NCI-H1105 treated with DMSO at 0.1 percent for 48 hours (cell line): Measurements from ENCODE around the gene PRKAG2.

Source experiments
- DNase-seq: peaks from one replicate; lab custom pipeline; 2025; lab: John Stamatoyannopoulos, UW

The PRKAG2 gene

DNA sequence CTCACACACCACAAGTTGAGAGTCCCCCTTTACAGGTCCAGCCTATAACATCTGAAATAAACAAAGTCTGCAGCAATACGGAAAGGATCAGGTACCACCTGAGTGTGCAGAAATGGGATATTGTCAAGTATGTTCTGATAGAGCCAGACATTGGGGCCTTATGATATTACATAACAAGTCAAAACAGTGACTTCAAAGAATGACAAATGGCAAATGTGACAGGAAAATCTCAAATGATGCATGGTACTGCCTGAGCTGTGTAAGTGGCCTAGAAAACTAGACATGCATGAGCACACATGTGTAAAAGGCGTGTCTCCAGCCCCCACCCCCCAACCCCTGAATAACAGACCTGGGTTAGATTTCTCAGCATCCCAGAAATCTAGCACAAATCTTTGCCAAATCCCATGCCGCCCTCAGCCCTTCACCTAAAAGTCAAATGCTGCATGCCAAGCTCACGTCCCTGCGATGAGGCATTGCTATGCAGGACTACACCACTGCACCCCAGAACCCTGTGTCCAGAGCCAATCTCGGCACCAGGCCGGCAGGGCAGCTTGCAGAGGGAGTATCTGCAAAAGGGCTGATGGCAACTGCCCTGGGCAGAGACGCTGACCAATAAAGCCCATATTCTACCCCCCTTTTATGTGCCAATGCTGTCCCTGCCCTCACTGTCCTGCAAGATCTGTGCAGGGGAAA lies 58.8 kb downstream of the PRKAG2 start:
- DNase-seq = no peak

DNA sequence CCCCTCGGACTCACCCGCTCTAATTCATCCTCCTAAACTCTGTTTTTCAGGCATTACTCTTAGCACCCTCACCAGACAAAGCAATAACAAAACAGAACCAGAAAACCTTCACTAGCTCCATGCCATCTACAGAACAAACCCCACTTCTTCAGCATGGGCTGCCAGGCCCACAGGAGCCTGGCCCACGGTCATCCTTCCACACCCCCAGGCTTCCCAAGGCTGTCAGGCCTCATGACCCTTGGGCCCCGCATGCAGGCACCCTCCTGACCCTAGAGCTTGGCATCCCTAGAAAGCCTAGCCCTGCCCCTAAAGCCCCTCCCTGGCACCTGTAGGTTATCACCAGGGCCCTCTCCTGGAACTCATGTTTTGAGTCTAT lies 59.6 kb downstream of the PRKAG2 start:
- DNase-seq = no peak

DNA sequence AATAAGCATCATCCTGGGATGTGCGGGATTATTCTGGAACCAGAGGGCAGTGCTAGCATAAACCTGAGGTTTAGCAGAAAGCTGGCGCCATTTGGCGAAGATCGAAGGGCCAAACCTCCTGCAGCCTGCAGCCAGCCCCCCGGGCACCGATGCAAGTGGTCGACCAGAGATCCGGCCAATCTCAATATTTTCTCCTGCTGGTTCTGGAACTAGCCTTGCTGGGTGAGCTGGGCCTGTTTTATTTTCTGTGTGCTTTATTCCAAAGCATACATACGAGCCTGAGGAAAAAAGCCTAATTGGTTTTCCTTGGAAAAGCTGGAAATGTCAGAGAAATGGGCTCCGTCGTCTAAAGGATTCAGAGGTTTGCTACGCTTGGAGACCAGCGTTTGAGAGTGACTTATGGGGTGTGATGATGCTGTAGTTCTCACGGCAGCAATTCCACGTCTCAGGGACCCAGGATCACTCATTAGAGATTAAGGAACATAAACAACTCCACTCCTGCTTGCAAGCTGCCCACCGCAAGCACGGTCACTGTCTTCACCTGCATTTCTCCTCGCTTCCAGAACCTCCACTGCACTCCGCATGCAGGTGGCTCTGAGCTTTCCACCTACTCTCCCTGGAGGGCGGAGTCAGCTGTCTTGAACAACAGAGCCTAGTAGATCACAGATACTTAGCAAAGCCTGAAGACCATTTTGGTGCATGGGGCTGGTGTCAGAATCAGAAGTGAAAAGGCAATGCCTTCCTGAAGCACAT lies 60.2 kb downstream of the PRKAG2 start:
- DNase-seq = no peak

DNA sequence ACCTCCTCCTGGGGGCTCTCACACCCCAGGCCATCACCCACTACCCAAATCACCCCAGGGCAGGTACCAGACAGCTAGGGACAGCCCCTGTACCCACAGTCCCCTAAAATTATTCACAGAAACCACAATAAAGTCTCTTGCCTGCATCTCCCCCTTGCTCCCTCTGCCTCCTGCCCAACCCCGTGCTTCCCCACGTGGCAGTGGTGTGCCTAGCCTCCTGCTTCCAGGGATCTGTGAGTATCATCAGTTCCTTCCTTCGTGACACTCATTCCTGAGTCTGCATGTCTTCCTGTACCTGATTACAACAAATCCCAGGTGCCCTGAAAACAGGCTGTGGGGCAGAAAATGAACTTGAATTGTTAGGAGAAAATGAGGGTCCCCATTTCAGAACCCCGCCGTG lies 61.5 kb downstream of the PRKAG2 start:
- no peak for DNase-seq

DNA sequence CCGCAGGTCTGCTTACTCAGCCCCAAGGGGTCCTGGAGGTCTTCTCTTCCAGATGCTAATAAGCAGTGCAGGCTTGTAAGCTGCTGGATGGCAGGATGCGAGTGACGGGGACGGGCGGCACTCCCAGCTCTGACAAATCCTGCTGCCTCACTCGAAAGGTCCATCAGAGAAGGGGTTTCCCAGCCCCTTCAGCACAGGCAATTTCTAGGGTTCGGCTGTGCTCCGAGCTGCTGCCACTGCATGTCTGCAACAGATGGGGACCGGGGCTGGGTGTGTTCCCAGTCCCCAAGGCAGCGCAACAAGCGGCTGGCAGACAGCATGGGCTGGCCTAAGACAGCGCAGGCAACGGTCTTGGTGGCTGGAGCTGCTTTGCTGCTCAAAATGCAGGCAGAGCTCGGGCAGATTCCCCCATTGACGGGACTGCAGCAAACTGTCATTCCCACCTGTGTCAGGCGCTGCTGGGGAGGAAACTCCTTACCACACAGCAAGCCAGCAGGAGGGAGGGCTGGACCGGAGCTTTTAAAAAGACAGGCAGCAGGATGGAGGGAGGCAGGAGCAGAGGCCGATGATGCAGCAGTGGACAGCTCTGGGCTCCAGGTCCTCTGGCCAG lies 62.4 kb downstream of the PRKAG2 start:
- DNase-seq = no peak

DNA sequence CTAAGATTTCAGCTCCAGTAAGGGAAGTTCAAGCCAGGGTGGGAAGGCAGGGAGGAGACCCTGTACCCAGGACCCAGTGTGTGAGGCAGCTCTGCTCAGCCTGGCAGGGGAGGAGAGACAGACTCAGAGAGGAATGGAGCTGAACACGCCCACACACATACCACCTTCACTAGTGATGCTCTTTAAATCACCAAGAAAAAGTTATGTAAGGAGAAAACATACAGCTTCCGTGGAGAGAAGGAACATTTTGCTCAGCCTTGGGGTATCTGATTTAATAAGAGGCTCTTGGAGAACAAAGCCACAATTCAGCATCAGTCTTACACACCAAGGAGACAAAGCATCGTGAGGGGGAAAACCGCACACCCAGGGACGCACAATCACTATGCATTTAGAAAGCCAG lies 62.9 kb downstream of the PRKAG2 start:
- DNase-seq = no peak

DNA sequence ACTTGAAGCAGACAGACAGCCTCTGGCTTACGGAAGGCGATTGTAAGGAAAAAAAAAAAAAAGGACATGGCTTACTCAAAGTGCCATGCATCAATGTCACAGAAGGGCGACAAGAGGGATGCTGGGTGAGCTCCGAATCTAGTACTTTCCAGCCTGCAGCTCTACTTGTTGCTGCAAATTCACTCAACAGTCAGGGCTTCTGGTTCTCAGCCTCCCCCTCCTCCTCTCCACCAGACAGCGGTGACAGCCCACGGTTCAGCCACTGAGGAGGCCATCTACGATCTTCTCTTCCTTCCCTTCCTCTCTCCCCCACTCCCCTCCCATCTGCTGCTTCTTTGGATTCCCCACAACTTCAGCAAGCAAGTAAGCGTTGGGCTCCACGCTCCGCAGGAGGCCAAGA lies 63.5 kb downstream of the PRKAG2 start:
- no peak for DNase-seq

DNA sequence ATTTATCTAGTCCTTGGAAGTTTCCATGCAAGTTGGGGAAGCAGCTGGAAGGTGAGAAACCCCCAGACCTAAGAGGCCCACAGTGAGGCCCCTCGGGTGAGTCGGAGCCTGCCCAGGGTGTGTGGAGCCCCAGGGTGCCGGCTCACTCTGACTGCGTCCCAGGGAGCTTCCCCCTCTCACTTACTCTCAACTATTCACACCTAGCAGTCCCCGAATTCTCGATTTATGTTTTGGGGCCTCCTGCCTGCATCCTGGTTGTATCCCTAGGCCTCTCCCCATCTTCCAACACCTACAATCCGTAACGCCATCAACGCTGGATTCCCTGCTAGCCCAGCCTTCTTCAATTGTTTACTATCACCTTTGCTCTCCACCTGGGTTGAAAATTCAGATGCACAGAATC lies 63.9 kb downstream of the PRKAG2 start:
- DNase-seq = no peak

DNA sequence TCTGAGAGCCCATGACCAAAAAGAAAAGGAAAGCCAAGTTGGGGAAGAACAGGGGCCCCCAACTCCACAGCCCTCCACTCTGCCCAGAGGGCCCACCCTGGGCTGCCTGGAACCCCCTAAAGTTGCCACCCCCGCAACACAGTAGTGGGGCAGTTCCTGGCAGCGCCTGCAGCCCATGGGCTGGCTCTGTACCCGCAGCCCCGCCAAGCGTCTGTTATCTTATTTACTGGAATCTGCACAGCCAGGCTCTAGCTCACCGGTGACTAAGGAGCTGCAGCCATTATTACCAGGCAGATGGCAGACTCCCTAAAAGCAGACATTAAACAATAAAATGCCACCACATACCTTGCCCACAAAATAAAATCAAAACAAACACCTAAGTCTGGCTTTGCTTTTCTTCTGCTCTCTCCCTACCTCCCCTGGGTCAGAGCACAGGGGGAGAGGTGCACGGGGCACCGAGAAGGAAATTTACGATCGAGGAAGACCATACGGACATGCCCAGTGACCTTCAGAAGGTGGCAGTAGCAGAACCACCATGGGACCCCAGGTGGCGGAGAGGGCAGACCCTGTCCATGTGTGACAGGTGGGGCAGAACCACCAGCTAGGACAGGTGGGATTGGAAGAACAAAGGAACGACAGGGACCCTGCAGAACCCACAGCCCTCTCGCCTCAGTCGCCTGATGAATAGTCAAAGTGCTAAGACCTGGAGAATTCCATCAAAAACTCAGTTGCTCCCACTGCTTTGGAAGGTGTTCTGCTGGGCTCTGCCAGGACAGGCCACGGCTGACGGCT lies 66.3 kb downstream of the PRKAG2 start:
- DNase-seq = no peak

DNA sequence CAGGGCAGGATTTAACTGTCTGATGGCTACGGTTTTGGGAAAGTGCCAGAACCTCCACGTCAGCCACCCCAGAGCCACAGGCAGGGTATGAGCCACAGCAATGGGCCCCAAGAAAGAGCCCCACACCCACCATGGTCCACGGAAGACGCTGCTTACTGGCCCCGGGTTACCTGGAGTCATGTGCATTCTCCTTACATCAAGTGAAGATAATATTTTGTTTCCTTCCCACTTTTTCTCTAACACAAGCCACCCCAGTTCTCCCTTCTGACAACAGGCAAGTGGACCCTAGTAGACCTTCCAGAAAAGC lies 67.1 kb downstream of the PRKAG2 start:
- no peak for DNase-seq

DNA sequence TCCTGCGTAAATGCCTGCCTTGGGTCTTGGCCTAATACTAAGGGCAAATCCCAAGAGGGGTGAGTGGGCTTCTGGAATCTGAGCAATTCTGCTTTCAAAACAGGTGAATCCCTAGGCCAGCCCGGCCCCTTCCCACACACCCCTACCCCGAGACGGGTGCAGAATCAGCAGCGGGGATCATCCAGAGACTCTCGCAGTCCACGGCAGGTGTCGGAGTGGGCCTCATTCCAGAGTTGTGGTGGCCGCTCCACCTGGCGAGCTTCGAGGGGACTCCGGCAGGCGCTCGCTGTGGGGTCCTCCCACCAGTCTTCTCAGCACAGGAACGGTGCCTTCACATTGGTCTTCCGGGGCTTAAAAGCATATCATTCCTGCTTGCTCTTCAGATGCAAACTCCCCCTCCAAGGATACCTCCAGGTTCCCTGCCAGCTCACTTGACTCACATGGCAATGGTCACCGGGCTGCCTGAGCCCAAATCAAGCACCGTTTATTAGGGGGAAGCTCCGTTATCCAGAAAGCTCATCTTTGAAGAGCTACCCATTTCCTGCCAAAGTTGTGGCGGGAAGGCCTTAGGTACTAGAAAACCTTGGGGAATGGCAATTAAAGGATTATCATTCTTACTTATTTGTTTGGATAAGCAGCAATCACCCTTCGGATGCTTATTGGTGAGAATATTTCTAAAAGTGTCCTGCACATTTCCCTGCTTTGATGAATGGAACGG lies 67.6 kb downstream of the PRKAG2 start:
- DNase-seq = no peak

DNA sequence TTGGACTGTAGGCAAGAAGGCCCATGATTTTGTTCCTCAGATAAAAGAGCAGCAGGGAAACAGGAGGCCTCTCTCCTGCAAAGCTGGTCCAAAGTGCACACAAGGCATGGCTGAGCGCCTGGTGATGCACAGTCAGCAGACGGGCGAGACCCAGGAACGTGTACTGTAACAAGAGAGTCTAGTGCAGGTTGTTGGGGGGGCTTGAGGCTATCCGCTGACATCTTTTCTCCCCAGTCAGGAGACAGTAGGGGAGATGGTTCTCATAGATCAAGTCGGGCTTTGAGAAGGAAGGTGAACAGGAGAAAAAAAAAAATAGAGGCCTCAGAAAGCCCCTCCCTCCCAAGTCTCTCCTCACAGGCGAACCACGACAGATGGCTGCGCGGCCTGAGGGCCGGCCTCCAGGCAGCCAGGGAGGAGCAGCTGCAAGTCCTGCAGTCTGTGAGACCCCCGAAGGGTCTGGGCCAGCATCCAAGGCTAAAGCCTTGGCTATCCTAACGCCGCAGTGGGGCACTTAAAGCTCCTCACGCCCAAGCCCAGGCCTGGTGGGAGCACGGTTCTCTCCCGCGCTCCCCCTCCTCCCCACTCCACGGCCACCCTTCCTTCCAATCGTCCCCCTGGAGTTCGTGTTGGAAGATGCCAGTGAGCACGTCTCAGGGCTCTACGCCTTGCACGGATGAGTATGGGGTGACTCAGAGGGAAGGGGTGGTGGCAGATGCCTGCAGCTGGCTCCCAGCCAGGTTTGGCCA lies 68.3 kb downstream of the PRKAG2 start:
- no peak for DNase-seq

DNA sequence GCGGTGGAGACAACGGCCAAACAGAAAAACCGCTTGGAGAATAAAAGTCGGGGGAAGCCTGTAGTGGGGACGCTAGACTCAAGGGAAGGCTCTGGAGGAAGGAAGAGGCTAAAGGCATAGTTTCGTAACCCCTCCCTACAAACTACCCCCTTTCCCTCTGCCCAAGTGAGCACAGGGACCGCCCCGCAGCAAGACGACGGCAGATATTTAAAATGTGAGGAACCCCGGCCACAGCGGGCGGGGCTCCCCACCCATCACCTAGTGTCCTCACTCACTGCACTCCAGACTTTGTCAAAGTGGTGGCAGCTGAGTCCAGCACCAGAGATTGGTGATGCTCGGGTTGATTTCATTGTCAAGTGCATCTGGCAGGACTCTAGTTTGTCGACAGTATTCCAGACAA lies 69.1 kb downstream of the PRKAG2 start:
- DNase-seq = no peak

DNA sequence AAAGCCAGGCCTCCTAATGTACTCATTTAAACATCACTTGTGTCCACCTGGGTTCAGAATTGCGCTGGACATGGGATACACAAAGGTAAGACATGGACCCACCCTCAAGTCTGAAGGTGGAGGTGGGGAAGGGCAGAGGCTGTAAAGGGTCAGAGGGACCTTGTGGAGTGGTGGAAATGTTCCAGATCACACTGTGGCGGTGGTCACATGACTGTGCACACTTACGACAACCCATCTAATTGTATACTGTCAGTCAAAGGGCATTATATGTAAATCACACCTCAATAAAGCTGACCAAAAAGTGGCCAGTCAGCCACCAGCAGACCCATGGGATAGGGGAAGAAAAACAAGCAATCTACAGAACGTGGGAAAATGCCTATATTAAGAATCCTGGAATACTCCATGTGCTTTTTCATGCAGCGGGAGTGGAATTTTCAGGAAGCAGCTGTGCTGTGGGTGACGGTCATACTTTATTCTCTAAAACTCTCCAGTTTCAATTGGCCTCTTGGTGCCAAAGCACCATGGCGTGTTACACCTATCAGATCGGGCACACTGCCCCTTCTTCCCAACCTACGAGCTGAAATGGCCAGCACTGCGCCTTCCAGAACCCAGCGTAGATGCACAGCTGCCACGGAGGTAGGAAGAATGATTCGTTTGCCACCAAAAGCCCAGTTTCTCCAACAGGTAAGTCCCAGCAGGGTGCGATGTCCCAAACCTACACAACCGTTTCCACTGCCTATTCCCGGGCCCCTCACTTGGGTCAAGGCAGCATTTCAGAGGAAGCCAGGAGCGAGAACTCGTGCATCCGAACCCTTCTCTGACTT lies 69.8 kb downstream of the PRKAG2 start:
- DNase-seq = no peak

DNA sequence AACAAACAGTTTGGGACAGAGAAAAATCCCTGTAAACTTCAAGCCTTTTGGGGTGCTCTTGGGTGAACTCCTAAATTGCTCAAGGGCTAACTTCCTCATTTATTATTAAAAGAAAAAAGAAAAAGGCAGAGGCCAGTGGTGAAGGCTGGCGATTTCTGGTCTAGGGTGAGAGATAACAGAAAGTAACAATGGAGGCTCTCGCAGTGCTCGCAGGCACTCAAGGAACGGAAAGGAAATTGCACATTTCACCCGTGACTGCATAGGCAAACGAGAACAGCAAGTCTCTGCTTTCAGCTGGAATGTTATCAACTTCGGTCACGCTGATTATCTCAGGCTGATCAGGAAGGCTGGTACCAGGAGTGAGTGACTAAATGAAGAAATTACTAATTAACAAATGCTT lies 70.7 kb downstream of the PRKAG2 start:
- no peak for DNase-seq

DNA sequence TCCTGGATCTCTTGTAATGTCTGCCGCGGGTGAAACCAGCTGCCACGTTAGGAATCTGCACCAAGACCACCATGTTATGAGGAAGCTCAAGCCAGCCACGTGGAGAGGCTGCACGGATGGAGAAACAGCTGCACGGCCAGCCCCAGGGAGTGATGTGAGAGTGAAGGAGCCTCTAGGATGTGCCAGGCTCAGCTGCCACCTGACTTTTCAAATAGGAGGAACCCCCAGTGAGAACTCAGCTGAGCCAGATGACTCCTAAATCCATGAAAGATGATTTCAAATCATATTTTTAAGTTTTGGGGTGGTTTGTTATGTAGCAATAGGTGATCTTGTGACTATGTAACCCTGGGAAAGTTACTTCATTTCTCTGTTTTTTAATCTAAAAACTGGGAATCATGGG lies 71.7 kb downstream of the PRKAG2 start:
- no peak for DNase-seq

DNA sequence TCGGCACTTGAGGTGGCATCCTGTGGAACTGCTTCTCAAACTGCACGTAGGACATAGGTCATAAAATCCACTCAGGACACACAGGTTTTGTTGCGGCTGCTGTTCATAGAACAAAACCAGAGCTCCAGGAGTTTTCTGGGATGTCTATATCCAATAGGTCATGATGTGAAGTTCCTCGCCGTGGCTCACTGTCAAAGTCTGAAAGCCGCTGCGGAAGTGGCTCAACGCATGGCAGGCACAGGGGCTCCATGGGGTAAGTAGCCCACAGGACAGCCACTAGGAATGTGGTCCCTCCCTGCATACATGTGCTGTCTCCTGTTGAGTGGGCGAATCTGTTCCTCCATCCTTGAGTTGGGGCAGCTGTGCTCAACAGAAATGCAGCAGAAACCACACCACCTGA lies 72.2 kb downstream of the PRKAG2 start:
- no peak for DNase-seq

DNA sequence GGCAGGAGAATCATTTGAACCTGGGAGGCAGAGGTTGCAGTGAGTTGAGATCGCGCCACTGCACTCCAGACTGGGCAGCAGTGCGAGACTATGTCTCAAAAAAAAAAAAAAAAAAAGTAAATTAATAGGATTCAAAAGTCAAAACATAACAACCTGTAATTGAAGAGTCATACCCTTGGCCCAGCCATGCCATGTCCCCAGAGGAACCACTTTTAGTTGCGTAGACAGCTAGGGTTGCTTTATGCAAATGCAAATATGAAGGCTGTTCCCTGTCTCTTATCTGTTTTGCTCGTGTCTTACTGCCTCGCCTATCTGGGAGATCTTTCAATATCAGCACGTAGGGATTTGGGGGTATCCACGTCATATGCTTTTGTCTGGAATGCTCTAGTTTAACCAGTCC lies 73.1 kb downstream of the PRKAG2 start:
- no peak for DNase-seq

DNA sequence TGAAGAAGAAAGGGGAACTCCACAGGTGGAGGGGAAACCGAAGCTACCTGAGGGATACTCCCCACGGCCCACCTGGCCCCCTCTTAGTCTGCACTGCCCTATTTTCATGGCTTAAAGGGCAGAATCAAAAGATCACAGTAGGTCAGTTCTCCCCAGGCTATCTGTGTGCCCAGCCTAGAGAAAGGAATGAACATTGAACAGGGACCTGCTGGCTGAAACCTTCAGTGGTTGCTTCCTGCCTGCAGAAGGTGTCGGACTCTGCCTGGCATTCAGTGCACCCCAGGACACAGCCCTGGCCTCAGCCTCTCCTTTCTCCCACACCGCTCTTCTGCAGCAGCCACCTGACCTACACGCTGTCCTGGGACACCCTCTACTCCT lies 74.5 kb downstream of the PRKAG2 start:
- DNase-seq = no peak

DNA sequence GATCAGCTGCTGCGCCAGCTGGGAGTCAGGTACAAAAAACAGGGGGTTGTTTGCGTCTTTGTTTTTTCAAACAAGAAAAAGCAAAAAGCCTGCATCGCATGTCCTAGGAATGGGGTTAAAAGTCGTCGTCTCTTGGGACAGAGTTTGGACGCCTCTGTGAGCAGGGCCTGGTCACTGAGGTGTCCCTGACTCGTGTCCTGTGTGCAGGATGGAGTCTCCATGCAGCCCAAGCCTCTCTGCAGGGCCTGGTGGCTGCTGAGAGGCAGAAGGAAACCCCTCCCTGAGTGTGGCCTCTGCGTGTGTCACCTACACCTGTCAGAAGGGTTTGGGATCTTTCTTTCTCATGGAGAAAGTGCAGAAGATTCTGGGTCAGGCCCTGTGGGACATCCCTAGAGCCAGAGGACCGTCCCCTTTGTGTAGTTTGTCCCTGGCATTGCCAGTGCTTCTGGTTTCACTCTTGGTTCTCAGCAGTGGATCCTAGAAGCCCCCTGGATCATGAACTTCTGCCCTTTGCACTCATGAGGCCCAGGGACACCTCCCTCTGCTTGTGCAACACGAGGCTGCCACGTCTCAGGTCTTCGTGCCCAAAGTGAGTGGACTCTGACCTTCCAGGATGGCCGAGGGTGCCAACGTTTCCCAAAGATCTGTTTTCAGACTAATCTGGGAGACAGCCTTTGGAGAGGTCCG lies 75.0 kb downstream of the PRKAG2 start:
- no peak for DNase-seq
